IMR-90 (cell line): ENCODE measurements around the gene SEPSECS.
"Not testable (repeated sequence)": the region's sequence is repeated elsewhere in the genome, so short reads cannot be mapped to it uniquely, and the experiment has no call there.

ENCODE experiments used
- POLR2A ChIP-seq: IDR thresholded peaks from 2 replicates; pipeline ENCODE4 v1.6.1; 2012; ENCODE audit warnings: mild to moderate bottlenecking, low read depth, low read length
- TF ChIP-seq, protein P1 (sequence below): conservative IDR thresholded peaks from 2 replicates; pipeline ENCODE4 v1.5.1; 2012; ENCODE audit warnings: mild to moderate bottlenecking, low read depth, low read length, improper control_type of control experiment

DNA sequence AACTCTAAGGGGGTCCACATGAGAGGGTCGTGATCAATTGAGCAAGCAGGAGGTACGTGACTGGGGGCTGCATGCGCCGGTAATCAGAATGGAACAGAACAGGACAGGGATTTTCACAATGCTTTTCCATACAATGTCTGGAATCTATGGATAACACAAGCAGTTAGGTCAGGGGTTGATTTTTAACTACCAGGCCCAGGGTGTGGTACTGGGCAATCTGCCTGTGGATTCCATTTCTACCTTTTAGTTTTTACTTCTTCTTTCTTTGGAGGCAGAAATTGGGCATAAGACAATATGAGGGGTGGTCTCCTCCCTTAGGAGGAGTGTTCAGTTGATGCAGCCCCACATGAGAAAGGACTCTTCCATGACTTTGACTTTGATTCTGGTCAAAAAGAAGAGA, 76.8 kb downstream of the SEPSECS start:
- TF ChIP-seq, protein P1, sequence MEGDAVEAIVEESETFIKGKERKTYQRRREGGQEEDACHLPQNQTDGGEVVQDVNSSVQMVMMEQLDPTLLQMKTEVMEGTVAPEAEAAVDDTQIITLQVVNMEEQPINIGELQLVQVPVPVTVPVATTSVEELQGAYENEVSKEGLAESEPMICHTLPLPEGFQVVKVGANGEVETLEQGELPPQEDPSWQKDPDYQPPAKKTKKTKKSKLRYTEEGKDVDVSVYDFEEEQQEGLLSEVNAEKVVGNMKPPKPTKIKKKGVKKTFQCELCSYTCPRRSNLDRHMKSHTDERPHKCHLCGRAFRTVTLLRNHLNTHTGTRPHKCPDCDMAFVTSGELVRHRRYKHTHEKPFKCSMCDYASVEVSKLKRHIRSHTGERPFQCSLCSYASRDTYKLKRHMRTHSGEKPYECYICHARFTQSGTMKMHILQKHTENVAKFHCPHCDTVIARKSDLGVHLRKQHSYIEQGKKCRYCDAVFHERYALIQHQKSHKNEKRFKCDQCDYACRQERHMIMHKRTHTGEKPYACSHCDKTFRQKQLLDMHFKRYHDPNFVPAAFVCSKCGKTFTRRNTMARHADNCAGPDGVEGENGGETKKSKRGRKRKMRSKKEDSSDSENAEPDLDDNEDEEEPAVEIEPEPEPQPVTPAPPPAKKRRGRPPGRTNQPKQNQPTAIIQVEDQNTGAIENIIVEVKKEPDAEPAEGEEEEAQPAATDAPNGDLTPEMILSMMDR, result not testable (repeated sequence)
- not testable (repeated sequence) for TF ChIP-seq POLR2A
